ENCODE measurements around the gene FBXW7. TPM values are rescaled to one million over a fixed set of nuclear protein-coding genes. Genes with fewer than 3 reads are reported as not detected.

FBXW7 gene
- polyA plus RNA-seq, 1 of the 3 experiments (the other 2 are of a cell fraction) = 7.7 TPM

- no peak for TF ChIP-seq TEAD4 (IDR thresholded peaks at IDR 0.05; ENCODE audit: borderline replicate concordance, insufficient read depth)
- no peak for TF ChIP-seq EZH2phosphoT487 (IDR thresholded peaks at IDR 0.05; ENCODE audit: borderline replicate concordance, low read depth)
- no peak for TF ChIP-seq USF1 (IDR thresholded peaks at IDR 0.05; ENCODE audit: borderline replicate concordance, low read depth)
- TF ChIP-seq GATA2 (CRISPR knock-in tag; IDR thresholded peaks at IDR 0.05) = no peak
- TF ChIP-seq RCOR1 (IDR thresholded peaks at IDR 0.05; ENCODE audit: low read length) = no peak
- TF ChIP-seq GABPA (IDR thresholded peaks at IDR 0.05; ENCODE audit: low read depth) = no peak
- no peak for TF ChIP-seq YY1 (IDR thresholded peaks at IDR 0.05; ENCODE audit: low read depth)
- no peak for TF ChIP-seq ELF1 (IDR thresholded peaks at IDR 0.05)
- no peak for TF ChIP-seq USF2 (IDR thresholded peaks at IDR 0.05; ENCODE audit: borderline replicate concordance, low read depth, low read length)
These were observed 3.8 kb upstream of the FBXW7 start (continued) for GRCh38 chr4:152539556-152540292.

- no peak for DNase-seq
- Histone ChIP-seq H3K4me2 (peak overlapping the region; percentile 92), H3K4me3 (ENCODE audit: low read depth in 2 of 2, low read length in 1 of 2) (peak overlapping the region; percentile 96 to 99; a peak in 2 of 4 replicates), H3K4me1 (ENCODE audit: control insufficient read depth in 1 of 2, insufficient read depth in 2 of 2, low read depth in 1 of 2, low read length in 1 of 2) (peaks cover 8 to 18% of the 10 kb centered on the region in 2 experiments; a peak in 3 of 4 replicates), H3K9ac (no peak overlapping the region), H3K79me2 (ENCODE audit: insufficient read depth) (peaks cover 72% of the 10 kb centered on the region), H4K20me1 (ENCODE audit: insufficient read depth) (peaks cover 22% of the 10 kb centered on the region), H3F3A (replicated peaks; ENCODE audit: insufficient read depth) (peaks cover 4% of the 10 kb centered on the region), H3K36me3 (replicated peaks in 1 of 2; ENCODE audit: control insufficient read depth in 1 of 2, insufficient read depth in 2 of 2, low read length in 1 of 2) (peaks cover 0 to 24% of the 10 kb centered on the region in 2 experiments), H3K9me3 (no peaks in the 10 kb centered on the region), H3K27ac (ENCODE audit: low read depth in 2 of 2, low read length in 1 of 2) (no peak overlapping the region), H2AFZ (ENCODE audit: low read depth) (no peak overlapping the region), H3K9me2 (no peaks in the 10 kb centered on the region), H3K27me3 (ENCODE audit: insufficient read depth) (no peaks in the 10 kb centered on the region)
- CTCF ChIA-PET = interaction anchor here (1.0 to 3.8 kb wide), 3 partner anchors 37 to 102 kb away, joined by 3 to 15 read pairs (median 6); no protein-coding TSS in a partner anchor
- TF ChIP-seq SIN3A (IDR thresholded peaks at IDR 0.05; ENCODE audit: borderline replicate concordance, low read depth, low read length) = no peak
- no peak for TF ChIP-seq MAX (IDR thresholded peaks at IDR 0.05; ENCODE audit: low read depth)
- TF ChIP-seq ZBTB33 (IDR thresholded peaks at IDR 0.05; ENCODE audit: borderline replicate concordance, low read depth) = no peak
- no peak for TF ChIP-seq TAF1 (IDR thresholded peaks at IDR 0.05; ENCODE audit: borderline replicate concordance, low read depth, low read length)
- no peak for TF ChIP-seq GABPA (IDR thresholded peaks at IDR 0.05; ENCODE audit: low read depth)
- no peak for TF ChIP-seq JUND (IDR thresholded peaks at IDR 0.05)
- TF ChIP-seq IRF3 (IDR thresholded peaks at IDR 0.05; ENCODE audit: low read depth, low read length) = no peak
- POLR2A ChIA-PET = no interaction called here
- WGBS (ENCODE audit: low lambda C conversion rate) = 100% methylated on average over 1 of the region's 1 CpG
These were observed 2.0 kb upstream of the FBXW7 start for GRCh38 chr4:152537881-152538280.
